NCI-H1930 (cell line): ENCODE results near the gene FAM181A.

Experiments used
- DNase-seq, 2 experiments: peaks; one replicate each; lab custom pipeline; 2025; lab: John Stamatoyannopoulos, UW

FAM181A gene

DNA sequence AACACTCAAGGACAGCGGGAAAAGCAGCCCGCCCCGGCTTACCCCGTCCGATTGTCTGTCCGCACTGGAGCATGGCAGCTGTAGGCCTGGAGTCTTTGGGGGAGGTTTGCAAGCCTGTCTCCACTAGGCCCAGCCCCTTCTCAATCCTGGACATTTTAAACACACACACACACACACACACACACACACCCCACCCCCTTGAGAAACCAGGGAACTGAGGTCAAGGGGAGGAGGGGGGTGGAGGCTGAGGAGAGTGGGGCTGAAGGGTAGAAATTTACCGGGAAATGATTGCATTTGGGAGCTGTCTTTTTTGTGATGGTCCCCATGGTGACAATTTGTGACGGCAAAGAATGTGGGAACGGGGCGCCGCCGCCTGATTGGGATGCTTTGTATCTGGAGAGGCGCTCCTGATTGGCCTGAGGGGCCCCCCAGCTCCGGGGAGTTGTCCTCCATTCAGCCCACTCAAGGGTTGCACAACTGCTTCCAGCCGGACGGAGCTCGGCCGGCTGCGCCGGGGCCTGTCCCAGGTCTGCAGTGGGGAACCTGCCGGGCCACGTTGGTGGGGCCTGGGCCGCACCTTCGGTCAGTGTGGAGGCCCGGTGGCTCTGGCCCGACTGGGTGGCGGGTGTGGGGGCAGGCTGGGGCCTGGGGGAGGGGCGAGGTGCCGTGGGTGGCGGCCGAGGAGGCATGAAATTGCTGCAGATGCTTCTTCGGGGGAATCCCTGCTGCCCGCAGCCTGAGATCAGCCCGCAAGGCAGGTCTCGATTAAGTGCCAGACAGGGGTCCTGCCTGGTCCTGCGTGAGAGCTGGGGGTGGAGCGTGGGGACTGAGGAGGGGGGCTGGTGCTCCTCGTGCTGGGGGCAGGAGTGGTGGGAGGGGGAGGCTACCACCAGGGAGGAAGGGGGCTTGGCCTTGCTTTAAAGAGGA lies at the start of gene FAM181A:
Gene FAM181A (plus strand): TSS at position 472 of the 927 bp plus-strand sequence. CDS start 942 bp downstream, outside the sequence.
- no peak for DNase-seq

DNA sequence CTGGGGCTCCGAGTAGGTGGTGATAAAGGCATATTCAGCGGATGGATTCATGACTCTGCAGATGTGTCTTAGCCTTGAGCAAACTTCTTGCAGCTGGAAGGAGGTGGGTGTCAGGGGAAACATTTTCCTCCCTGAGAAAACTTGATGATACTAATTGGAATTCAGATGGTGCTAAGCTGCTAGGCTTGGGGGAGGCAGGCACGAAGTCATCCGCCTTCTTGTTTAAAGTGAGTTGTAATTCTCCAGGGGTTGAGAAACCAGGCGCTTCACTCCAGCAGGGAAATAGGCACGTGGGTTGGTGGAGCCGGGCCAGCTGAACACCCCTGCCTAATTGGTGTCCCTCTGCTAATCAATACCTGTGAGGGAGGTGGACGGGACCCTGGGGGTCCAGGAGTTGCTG lies 48.9 kb upstream of the FAM181A start:
- no peak for DNase-seq

DNA sequence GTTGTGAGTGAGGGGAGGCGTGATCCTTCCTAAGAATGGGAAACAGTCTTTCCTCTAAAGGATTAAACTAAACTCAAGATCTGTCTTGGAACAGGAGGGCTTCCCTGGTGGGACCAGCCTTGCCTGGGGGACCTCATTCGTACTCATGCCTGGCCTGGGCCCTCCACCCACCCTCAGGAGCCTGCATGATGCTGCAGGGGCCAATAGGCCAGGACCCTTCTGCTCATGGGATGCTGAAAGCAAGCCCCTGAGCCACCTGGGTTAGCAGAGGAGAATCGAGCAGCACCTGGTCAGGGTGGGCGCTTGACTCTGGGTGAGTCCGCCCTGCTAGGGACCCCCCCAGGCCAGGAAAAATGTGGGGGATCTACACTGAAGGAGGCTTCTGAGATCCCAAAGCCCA lies 48.3 kb upstream of the FAM181A start:
- DNase-seq = no peak

- DNase-seq = no peak
Measured at GRCh38 chr14:93879362-93879983, 47.7 kb upstream of the FAM181A start.

DNA sequence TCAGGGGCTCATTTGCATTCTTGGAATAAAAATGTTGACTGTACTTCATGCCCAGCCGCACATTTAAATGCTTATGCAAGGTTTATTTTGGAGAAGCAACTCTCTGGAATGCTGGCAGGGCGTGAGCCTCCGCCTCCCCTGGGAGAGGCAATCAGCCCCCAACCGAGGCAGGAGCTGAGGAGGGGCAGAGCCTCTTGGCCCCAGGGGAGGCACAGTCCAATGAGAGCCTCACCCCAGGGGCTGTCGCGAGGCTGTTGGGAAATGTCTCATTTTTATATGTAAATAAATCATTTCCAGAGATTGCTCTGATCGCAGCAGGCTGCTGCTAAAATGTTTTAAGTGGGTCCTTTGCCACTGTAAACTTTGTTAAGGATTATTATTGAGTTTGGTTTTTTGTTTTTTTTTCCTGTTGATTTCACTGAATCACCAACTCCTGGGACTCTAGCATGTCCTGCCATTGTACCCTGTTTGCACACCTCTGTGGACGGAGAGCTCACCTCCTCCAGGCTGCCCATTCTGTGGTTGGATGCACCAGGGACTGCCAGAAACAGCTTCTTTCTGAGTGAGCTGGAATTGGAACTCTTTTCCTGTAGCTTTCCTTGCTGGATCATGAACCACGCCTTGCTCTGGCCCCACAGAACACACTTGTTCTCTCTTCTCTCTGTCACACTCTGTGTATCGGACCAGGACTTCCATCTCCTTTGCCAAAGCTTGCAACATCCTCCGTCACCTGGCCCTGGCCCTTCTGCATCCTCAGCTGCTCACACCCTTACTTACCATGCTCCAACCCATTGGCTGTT lies 46.9 kb upstream of the FAM181A start:
- no peak for DNase-seq

GRCh38 chr14:93884950-93885349 lies 42.2 kb upstream of the FAM181A start:
- DNase-seq = no peak

- no peak for DNase-seq
Measured at GRCh38 chr14:93888995-93889394, 38.1 kb upstream of the FAM181A start.

GRCh38 chr14:93889739-93890483 lies 37.2 kb upstream of the FAM181A start:
- DNase-seq = no peak

DNA sequence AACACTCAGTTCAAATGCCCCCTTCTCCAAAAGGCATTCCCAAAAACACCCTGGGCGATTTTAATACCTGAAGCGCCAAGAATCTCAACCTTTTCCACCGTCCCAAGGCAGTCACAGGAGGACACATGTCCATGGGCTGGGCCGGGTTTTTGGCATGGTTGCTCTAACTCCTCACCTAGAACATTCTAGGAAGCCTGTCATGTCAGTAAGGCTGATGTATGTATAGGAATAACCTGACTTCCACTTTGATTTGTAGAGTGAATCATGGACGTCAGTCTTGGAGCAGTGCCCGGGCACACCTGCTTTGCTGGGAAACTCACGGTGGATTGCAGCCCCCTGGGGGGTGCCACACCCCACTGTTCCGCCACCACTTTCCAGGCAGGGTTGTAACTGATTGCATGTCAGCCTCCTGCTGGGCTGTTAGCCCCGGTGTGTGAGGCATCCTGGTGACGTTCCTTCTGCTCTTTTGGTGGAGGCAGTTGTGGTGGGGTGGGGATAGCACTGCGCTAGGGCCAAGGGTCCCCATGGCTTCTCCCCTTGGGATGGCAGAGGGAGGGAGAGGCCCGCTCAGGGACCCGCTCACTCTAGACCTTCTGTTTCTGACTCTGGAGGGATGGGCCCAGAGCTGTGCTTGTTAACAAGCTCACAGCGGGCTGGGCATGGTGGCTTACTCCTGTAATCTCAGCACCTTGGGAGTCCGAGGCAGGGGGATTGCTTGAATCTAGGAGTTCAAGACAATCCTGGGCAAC lies 35.2 kb upstream of the FAM181A start:
- DNase-seq = no peak

- no peak for DNase-seq
Measured at GRCh38 chr14:93892505-93892839, 34.7 kb upstream of the FAM181A start.

DNA sequence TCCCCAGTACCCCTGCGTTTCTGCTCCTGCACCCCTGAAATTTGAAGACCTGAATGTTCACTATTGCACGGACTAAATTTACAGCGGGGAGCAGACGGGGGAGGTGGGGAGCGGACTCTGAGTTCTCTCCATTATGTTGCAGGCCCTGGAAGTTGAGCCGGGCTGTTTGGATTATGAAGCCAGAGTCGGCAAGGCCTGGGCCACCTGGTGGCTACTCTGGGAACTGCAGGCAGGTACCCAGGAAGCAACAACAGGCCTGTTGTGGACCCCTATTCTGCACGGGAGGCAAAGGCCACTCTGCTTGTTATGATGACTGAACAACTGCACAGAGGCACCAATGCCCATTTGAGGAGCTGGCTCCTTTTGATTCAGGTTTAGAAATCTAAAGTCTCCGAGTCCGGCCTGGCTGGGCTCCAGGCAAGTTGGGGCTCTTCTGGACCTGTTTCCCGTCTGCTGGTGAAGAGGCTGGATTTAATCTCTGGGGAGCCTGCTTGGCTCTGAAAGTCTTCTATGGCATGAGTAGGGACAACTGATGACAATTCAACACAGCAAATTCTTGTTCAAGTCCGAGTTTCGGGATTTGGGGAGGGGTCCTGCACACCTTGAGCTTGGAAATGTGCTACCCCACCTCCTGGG lies 34.1 kb upstream of the FAM181A start:
- peak; percentile 9 to 48 for DNase-seq

DNA sequence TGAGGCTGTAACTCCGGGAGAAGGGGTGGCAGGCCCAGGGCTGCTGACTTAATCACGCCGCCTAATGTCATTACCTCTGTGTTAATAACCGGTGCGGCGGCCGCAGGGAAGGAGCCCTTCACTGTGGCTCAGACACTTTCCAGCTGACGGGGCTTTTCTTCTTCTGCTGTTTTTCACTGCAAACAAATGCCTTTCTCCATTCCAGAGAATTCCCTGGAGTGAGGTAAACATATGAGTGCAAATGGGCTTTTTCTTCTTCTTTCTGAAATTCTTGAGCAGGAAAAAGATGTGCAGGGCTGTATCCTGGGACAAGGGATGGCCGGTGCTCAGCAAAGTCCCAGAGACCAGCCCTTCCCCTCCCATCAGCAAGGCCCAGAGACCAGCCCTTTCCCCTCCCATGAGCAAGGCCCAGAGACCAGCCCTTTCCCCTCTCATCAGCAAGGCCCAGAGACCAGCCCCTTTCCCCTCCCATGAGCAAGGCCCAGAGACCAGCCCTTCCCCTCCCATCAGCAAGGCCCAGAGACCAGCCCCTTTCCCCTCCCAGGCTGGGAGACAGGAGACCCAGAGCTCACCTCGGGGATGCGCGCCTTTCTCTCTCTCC lies 33.4 kb upstream of the FAM181A start:
- DNase-seq = no peak

DNA sequence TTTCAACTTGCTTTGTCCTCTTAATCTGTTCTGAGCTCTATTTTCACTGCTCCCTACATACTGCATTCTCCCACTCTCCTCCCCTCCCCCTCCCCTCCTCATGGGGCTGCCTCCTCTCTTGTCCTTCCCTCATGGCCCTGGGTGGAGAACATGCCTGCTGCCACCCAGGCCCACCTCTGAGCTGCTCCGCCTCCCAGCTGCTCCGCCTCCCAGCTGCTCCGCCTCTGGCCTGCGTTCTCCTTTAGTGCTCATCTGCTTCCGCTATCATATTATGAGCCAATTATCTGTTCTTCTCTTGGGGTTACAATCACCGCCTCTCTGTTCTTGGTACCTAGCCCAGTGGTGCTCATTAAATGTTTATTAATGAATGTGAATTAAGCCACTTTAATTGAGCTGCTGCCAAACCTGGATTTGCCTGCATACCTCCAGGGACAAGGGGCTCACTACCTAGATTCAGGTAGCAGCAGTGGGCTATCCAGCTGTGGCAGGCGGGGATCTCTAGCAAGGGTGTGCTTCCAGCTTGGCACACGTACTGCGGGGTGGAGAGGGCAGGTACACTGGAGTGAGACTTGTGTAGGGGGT lies 32.0 kb upstream of the FAM181A start:
- no peak for DNase-seq

DNA sequence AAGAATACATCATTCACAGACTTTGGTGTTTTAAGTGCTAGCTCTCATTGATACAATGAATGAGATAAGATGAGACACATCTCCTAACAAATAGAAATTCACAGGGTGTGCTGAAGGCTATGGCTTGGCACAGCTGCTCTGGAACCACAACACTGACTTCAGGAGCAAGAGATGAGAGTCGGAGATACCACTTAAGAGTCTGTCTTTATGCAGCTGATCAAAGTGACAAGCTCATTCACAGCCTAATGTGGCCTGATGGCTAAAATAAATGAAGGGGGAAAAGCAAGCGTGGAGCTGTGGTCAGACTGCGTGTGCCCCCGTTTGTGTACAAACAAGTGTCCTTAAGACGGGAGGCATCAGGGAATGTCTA lies 29.7 kb upstream of the FAM181A start:
- no peak for DNase-seq

DNA sequence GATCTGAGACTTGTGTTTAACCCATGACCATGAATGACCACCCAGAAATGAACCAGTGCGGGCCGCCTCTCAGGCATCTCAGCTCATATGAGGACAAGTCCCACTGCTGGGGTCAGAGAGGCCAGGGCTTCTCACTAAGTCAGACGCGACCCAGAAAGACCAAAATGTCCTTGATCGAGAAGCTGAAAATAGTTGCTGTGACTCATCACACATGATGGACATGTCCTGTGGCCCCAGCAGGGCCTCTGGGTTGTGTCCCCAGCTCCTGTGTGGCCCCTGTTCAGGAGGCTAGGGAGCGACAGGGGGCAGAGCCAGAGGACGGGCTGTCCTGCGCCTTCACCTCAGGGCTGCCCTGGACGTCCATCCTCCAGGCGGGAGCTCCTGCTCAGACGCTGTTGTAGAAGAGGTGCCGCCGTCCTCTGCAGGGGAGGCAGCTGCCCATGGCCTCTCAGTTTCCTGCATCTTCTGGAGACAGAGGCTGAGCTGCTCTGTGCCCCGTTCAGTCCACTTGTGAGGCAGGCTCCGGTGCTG lies 29.0 kb upstream of the FAM181A start:
- no peak for DNase-seq

- no peak for DNase-seq
Measured at GRCh38 chr14:93898731-93899130, 28.4 kb upstream of the FAM181A start.

GRCh38 chr14:93901813-93902212 lies 25.3 kb upstream of the FAM181A start:
- no peak for DNase-seq

- DNase-seq = no peak
Measured at GRCh38 chr14:93902619-93903307, 24.4 kb upstream of the FAM181A start.
